ENCODE results near the gene LPIN2. TPM values are rescaled to one million over a fixed set of nuclear protein-coding genes. Genes with fewer than 3 reads are reported as not detected.
"Not testable (repeated sequence)": the region's sequence is repeated elsewhere in the genome, so short reads cannot be mapped to it uniquely, and the experiment has no call there.

The LPIN2 gene
- total RNA-seq, 1 donor from 2014 or later, result 87.9 TPM

DNA sequence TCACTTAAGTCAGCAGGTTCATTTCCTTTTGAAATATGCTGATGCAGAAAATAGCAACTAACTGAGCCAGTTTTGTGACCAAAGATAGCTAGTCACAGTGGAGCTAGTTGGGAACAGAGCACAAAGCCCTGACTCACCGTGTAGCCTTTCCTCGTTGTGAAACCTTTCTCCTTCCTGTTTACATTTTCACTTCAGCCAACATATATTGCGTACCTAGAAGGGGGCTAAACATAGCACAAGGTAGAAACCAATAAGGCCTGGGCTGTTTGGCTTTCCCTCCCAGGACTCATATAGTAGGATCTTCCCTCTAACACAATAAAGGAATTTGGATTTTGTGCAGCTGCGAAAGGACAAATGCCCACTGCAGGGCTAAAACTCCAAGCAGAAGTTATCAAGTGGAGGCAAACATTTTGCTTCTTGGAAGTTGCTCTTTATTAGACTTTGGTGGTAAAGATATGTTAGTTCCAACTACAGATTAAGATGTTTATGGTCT lies 24.5 kb upstream of the LPIN2 start:
- no peaks in the 10 kb centered on the region for H3K27me3 Mint-ChIP-seq (ENCODE audit: low read depth)
- no peaks in the 10 kb centered on the region for H3K36me3 Mint-ChIP-seq (ENCODE audit: low read depth)
- peaks cover 17% of the 10 kb centered on the region for H3K4me1 Mint-ChIP-seq (ENCODE audit: low read depth)
- H3K9me3 Mint-ChIP-seq, result no peaks in the 10 kb centered on the region
- no peak for DNase-seq (ENCODE audit: low spot score)
- intact Hi-C loops (cut with micrococcal nuclease), result no loop called here
- H3K27ac Mint-ChIP-seq, result peak overlapping the region; percentile 66
- no peak overlapping the region for H3K4me3 Mint-ChIP-seq (ENCODE audit: low read depth)

DNA sequence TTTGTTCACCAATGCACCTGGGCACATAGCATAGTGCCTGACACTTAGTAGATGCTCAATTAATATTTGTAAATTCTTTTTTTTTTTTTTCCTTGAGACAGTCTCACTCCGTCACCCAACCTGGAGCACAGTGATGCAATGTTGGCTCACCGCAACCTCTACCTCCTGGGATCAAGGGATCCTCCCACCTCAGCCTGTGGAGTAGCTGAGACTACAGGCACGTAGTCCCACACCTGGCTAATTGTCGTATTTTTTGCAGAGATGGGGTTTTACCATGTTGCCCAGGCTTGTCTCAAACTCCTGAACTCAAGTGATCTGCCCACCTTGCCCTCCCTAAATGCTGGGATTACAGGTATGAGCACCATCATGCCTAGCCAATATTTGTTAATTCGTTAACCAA lies 23.2 kb upstream of the LPIN2 start:
- intact Hi-C loops (cut with micrococcal nuclease), result no loop called here
- no peak overlapping the region for H3K27ac Mint-ChIP-seq
- no peaks in the 10 kb centered on the region for H3K36me3 Mint-ChIP-seq (ENCODE audit: low read depth)

DNA sequence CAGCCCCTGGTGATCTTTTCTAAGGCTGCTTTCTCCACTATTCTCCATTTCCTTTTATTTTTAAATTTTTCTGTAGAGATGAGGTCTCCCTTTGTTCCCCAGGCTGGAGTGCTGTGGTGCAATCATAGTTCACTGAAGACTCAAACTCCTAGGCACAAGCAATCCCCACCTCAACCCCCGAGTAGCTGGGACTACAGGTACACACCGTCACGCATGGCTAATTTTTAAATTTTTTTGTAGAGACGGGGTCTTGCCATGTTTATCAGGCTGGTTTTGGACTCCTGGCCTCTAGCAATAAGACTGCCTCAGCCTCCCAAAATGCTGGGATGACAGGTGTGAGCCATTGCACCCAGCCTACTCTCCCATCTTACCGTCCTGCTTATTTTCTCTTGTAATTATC lies 22.7 kb upstream of the LPIN2 start:
- Mint-ChIP-seq H3K4me3 (ENCODE audit: low read depth) (no peak overlapping the region), H3K36me3 (ENCODE audit: low read depth) (no peaks in the 10 kb centered on the region), H3K9me3 (no peaks in the 10 kb centered on the region), H3K27ac (no peak overlapping the region), H3K4me1 (ENCODE audit: low read depth) (peaks cover 17% of the 10 kb centered on the region), H3K27me3 (ENCODE audit: low read depth) (no peaks in the 10 kb centered on the region)
- no peak for DNase-seq (ENCODE audit: low spot score)
- intact Hi-C loops (cut with micrococcal nuclease), result no loop called here

More for the DNA sequence above, 23.2 kb upstream of the LPIN2 start:
- H3K27me3 Mint-ChIP-seq (ENCODE audit: low read depth), result no peaks in the 10 kb centered on the region
- no peaks in the 10 kb centered on the region for H3K9me3 Mint-ChIP-seq
- DNase-seq (ENCODE audit: low spot score), result no peak
- H3K4me3 Mint-ChIP-seq (ENCODE audit: low read depth), result no peak overlapping the region
- H3K4me1 Mint-ChIP-seq (ENCODE audit: low read depth), result peaks cover 17% of the 10 kb centered on the region

DNA sequence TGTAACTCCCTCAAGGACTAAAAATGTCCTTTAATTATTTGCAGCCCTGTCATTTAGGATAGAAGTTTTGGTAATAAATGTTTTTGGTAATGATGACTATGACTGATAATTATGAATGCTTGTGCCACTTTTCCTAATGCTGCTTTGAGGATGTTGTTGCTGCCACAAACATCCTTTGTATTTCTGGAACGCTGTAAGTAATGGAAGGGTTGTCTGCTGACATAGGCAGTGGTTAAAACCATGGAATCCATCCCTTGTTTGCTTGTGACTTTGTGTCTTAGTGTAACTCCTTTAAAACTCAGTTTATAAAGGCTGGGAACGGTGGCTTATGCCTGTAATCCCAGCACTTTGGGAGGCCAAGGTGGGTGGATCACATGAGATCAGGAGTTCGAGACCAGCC lies 19.8 kb upstream of the LPIN2 start:
- peaks cover 6% of the 10 kb centered on the region for H3K4me1 Mint-ChIP-seq (ENCODE audit: low read depth)
- no peaks in the 10 kb centered on the region for H3K36me3 Mint-ChIP-seq (ENCODE audit: low read depth)
- H3K27ac Mint-ChIP-seq, result no peak overlapping the region
- intact Hi-C loops (cut with micrococcal nuclease), result no loop called here
- no peaks in the 10 kb centered on the region for H3K9me3 Mint-ChIP-seq
- DNase-seq (ENCODE audit: low spot score), result no peak
- no peak overlapping the region for H3K4me3 Mint-ChIP-seq (ENCODE audit: low read depth)
- H3K27me3 Mint-ChIP-seq (ENCODE audit: low read depth), result no peaks in the 10 kb centered on the region

DNA sequence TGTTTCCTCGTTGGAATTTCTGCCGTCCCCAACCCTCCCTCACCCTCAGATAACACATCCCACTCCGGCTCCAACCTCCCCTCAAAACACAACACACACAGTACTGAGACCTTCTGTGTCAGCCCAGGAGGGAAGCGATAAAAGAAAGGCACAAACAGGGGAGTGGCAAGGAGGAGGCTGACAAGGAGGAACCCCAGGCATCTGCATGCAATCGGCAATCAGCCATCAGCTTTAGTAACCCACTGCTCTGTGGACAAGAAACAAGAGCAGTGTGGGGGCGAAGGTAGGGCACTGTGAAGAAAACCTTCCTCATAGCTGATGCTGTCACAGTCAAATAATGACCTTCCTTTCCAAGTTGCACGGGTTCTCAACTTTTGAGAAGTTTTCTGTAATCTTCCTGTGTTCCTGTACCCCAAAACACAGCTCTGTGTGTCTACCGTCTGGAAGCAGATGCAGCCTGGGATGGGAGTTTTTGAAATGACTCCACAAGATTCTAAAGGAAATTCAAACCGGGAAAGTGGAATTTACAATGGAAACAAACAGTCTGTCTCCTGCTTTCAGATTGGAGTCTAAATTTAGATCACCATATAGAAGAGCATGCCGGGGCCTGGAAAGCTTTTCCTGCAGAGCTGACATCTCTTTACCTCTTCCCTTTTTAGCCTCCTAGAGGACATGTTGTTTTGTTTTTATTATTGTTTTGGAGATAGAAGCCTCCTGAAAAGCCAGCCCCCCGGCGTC lies 16.4 kb upstream of the LPIN2 start:
- Mint-ChIP-seq H3K27me3 (ENCODE audit: low read depth) (no peaks in the 10 kb centered on the region), H3K4me1 (ENCODE audit: low read depth) (no peaks in the 10 kb centered on the region), H3K27ac (no peak overlapping the region), H3K4me3 (ENCODE audit: low read depth) (no peak overlapping the region), H3K36me3 (ENCODE audit: low read depth) (no peaks in the 10 kb centered on the region), H3K9me3 (no peaks in the 10 kb centered on the region)
- intact Hi-C loops (cut with micrococcal nuclease), result no loop called here
- DNase-seq (ENCODE audit: low spot score), result no peak

DNA sequence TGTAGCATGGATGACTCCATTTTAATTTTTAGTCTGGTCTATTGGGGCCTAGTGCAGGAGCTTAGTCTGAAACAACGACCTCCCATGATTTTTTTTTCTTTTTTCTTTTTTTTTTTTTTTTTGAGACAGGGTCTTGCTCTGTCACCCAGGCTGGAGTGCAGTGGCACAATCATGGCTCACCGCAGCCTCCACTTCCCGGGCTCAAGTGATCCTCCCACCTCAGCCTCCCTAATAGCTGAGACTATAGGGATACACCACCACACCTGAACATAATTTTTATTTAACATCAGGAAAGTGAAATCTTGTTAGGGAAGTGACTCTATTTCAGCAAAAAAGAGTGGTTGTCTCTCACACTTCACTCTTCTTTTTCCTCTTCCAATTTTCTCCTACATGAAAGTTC lies 15.2 kb upstream of the LPIN2 start:
- H3K4me3 Mint-ChIP-seq (ENCODE audit: low read depth); H3K36me3 Mint-ChIP-seq (ENCODE audit: low read depth); intact Hi-C loops (cut with micrococcal nuclease); DNase-seq (ENCODE audit: low spot score); H3K27me3 Mint-ChIP-seq (ENCODE audit: low read depth); H3K27ac Mint-ChIP-seq; H3K9me3 Mint-ChIP-seq; H3K4me1 Mint-ChIP-seq (ENCODE audit: low read depth): not testable (repeated sequence)

DNA sequence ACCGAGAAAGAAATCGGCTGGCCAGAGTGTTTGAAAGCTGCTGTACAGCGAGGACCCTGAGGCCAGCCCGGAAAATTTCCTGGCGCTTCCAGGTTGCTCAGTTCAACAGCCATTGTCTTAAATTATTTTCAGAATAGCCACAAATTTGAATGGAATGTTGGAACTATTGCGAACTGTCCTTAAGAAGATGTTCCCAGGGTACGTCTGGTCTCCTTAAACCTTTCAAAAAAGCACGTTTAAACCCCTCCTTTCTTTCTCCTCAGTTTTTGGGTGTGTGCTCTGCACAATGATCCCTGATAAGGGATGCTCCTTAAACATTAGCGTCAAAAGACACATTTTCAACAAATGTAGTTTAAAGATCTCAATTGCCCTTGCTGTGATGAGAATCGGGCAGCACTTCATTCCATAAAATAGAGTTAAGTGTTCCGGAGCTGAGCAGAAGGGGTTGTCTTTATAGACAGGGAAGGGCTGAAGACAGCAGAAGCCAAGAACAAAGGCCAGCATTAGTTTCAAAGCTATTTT lies 14.5 kb upstream of the LPIN2 start:
- DNase-seq (ENCODE audit: low spot score), result no peak
- Mint-ChIP-seq H3K9me3 (peaks cover 5% of the 10 kb centered on the region), H3K27ac (no peak overlapping the region), H3K27me3 (ENCODE audit: low read depth) (no peaks in the 10 kb centered on the region), H3K4me1 (ENCODE audit: low read depth) (no peaks in the 10 kb centered on the region), H3K36me3 (ENCODE audit: low read depth) (no peaks in the 10 kb centered on the region), H3K4me3 (ENCODE audit: low read depth) (no peak overlapping the region)
- intact Hi-C loops (cut with micrococcal nuclease), result no loop called here

DNA sequence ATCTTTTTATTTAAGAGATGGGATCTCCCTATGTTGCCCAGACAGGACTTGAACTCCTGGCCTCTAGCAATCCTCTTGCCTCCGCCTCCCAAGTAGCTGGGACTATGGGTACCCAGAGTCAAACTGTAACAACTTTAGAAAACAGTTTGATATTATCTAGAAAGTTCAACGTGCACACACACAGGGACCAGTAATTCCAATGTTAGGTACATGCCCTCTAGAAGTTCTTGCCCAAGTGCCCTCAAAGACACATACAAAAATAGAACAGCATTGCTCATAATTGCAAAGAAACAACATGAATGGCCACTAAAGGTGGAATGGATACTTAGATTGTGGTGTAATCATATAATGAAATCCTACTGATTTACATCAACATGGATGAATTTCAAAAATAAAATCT lies 12.6 kb upstream of the LPIN2 start:
- no peaks in the 10 kb centered on the region for H3K4me1 Mint-ChIP-seq (ENCODE audit: low read depth)
- no peak overlapping the region for H3K4me3 Mint-ChIP-seq (ENCODE audit: low read depth)
- DNase-seq (ENCODE audit: low spot score), result no peak
- H3K27ac Mint-ChIP-seq, result no peak overlapping the region
- no peaks in the 10 kb centered on the region for H3K27me3 Mint-ChIP-seq (ENCODE audit: low read depth)
- intact Hi-C loops (cut with micrococcal nuclease), result no loop called here
- H3K9me3 Mint-ChIP-seq, result peaks cover 5% of the 10 kb centered on the region
- no peaks in the 10 kb centered on the region for H3K36me3 Mint-ChIP-seq (ENCODE audit: low read depth)

DNA sequence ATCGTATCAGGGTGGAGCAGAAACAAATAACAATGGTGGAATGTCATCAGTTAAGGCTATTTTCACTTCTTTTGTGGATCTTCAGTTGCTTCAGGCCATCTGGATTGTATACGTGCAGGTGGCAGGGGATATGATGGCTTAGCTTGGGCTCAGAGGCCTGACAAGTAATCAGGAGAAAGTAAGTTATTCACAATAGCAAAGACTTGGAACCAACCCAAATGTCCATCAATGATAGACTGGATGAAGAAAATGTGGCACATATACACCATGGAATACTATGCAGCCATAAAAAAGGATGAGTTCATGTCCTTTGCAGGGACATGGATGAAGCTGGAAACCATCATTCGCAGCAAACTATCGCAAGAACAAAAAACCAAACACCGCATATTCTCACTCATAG lies 10.7 kb upstream of the LPIN2 start:
- intact Hi-C loops (cut with micrococcal nuclease); H3K27me3 Mint-ChIP-seq (ENCODE audit: low read depth); DNase-seq (ENCODE audit: low spot score); H3K27ac Mint-ChIP-seq; H3K4me1 Mint-ChIP-seq (ENCODE audit: low read depth); H3K9me3 Mint-ChIP-seq; H3K36me3 Mint-ChIP-seq (ENCODE audit: low read depth); H3K4me3 Mint-ChIP-seq (ENCODE audit: low read depth): not testable (repeated sequence)

DNA sequence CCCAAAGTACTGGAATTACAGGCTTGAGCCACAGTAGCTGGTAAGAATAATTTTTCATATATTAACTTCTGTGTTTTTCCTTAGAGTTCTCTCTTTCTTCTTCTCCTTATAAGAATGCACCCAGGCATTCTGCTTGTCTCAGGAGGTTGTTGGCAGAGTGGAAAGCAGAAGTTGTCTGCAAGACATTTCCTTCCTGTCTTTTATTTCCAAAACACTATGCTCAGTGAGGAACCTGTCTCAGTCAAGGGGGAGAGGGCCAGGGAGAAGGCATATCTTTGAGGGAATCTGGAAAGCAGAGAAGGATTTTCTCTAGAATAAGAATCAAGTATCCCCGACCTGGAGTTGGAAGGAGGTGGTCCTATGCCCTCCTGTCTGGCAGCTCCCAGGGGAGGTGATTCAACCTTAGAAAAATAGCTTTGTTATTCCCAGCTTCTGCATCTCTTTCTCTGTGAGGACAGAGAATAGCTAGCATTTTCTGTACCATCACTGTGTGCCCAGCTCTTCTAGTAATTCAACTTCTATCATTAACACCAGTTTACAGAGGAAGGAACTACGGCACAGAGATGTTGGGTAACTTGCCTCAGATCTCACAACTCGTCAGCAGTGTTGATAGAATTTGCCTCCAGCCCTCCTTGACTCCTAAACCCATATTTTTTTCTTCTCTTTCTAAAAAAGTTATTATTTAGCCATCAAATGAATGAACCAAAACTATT lies 3.8 kb upstream of the LPIN2 start:
- intact Hi-C loops (cut with micrococcal nuclease), result no loop called here
- no peak overlapping the region for H3K4me3 Mint-ChIP-seq (ENCODE audit: low read depth)
- no peaks in the 10 kb centered on the region for H3K9me3 Mint-ChIP-seq
- no peaks in the 10 kb centered on the region for H3K27me3 Mint-ChIP-seq (ENCODE audit: low read depth)
- no peak overlapping the region for H3K27ac Mint-ChIP-seq
- peaks cover 7% of the 10 kb centered on the region for H3K36me3 Mint-ChIP-seq (ENCODE audit: low read depth)
- peaks cover 36% of the 10 kb centered on the region for H3K4me1 Mint-ChIP-seq (ENCODE audit: low read depth)
- no peak for DNase-seq (ENCODE audit: low spot score)

DNA sequence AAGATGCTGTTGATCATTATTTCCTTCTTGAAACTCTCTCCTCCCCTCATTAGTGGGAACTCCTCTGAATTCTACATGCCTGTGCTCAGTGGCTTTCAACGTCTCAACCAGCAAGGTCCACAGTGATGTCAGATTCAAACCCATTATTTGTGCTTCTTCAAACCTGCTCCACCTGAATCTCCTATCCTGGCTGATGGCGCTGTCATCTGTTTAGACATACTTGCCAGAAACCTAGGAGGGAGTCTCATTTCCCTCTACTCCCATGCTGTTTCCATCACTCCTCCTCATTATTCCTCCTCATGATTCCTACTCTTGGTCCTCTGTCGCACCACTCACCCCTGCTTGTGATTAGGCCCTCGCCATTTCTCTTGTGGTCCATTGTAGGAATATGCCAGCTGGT lies 2.9 kb upstream of the LPIN2 start:
- H3K27ac Mint-ChIP-seq, result peak overlapping the region; percentile 50
- no peak for DNase-seq (ENCODE audit: low spot score)
- intact Hi-C loops (cut with micrococcal nuclease), result no loop called here
- H3K9me3 Mint-ChIP-seq, result no peaks in the 10 kb centered on the region
- peak overlapping the region; percentile 0 for H3K4me3 Mint-ChIP-seq (ENCODE audit: low read depth)
- H3K27me3 Mint-ChIP-seq (ENCODE audit: low read depth), result no peaks in the 10 kb centered on the region
- peaks cover 16% of the 10 kb centered on the region for H3K36me3 Mint-ChIP-seq (ENCODE audit: low read depth)
- peaks cover 44% of the 10 kb centered on the region for H3K4me1 Mint-ChIP-seq (ENCODE audit: low read depth)

DNA sequence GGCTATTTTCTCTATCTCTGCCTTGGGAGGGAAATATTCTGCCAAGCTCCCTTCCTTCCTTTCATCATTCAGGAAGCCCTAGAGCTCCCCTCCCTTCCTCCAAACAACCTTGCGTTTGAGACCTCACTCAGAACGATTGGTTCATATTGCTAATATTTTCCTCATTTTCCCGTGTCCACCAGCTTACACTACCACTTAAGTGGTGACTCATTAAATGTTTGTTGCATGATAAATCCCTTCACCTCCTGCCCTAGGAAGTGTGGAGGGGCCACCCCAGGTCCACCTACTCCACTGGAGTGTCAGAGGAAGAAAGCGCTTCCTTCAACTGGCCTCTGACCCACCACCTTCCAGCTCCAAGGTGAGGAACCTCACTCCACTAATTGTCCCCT lies 2.3 kb upstream of the LPIN2 start:
- Mint-ChIP-seq H3K27ac (peak overlapping the region; percentile 20), H3K4me3 (ENCODE audit: low read depth) (peak overlapping the region; percentile 24), H3K36me3 (ENCODE audit: low read depth) (peaks cover 21% of the 10 kb centered on the region), H3K27me3 (ENCODE audit: low read depth) (no peaks in the 10 kb centered on the region), H3K4me1 (ENCODE audit: low read depth) (peaks cover 51% of the 10 kb centered on the region), H3K9me3 (no peaks in the 10 kb centered on the region)
- intact Hi-C loops (cut with micrococcal nuclease), result no loop called here
- DNase-seq (ENCODE audit: low spot score), result no peak

DNA sequence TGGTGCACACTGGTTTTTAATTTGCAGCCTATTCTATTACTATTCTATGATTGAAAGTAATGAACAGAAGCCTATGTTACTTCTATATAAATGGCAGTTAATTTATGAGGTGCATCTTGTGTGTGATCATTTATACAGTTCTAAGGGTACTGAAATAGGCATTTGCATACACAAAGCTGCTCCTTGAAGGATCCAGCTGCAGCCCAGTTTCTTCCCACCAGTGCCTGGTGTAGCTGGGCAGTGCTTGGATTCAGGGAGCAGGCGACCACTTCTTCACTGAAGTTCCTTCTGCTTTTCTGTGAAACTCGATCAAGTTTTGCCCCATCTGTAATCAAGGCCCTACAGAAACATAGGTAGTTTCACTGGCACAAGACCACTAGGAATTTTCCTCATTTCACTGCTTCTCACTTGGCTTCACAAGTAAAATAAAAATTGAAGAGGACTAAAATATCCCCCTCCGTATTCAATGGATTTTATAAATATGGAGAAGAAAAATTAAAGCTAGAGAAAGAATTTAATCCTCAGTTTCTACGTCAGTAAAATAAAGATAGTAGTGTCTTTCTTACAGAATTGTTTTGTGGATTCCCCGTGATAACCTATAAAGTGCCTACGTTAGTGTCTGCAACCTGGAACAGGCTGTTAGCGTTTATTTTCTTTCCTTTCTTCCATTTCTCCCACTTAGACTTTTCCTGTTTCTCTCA lies 1.7 kb upstream of the LPIN2 start:
- H3K36me3 Mint-ChIP-seq (ENCODE audit: low read depth), result peaks cover 27% of the 10 kb centered on the region
- peak overlapping the region; percentile 20 for H3K27ac Mint-ChIP-seq
- H3K4me3 Mint-ChIP-seq (ENCODE audit: low read depth), result peak overlapping the region; percentile 24
- peaks cover 56% of the 10 kb centered on the region for H3K4me1 Mint-ChIP-seq (ENCODE audit: low read depth)
- no peak for DNase-seq (ENCODE audit: low spot score)
- intact Hi-C loops (cut with micrococcal nuclease), result loop anchor here (5.0 kb wide), 1 partner anchor 113 kb away; no protein-coding TSS in a partner anchor
- no peaks in the 10 kb centered on the region for H3K9me3 Mint-ChIP-seq
- H3K27me3 Mint-ChIP-seq (ENCODE audit: low read depth), result no peaks in the 10 kb centered on the region

All from activated T-helper 2 cell treated with anti-CD3 and anti-CD28 coated beads, Interferon-gamma antibody, Interleukin-2, Interleukin-4, amounts not matched to agents 10 μg/mL and 5 μg/mL and 100 μg/mL, durations not matched to agents 14 hours and 24 hours and 36 hours (primary cell).